HL-60 (cell line): ENCODE data around the gene GNG7.

Experiments used
- CTCF ChIP-seq: IDR thresholded peaks from one replicate; pipeline ENCODE4 v1.5.1; 2011; ENCODE audit warnings: low read length, control low read depth, inconsistent platforms; ENCODE audit not compliant: insufficient read depth
- GABPA ChIP-seq: IDR thresholded peaks from 2 replicates; pipeline ENCODE4 v1.6.1; 2012; ENCODE audit warnings: low read depth
- POLR2AphosphoS5 ChIP-seq: IDR thresholded peaks from 2 replicates; pipeline ENCODE4 v1.6.1; 2012; ENCODE audit warnings: low read depth
- SPI1 ChIP-seq: IDR thresholded peaks from 2 replicates; pipeline ENCODE4 v1.6.1; 2012; ENCODE audit warnings: low read depth, mild to moderate bottlenecking, borderline replicate concordance
- TF ChIP-seq, protein P1 (sequence below): IDR thresholded peaks from 2 replicates; pipeline ENCODE4 v1.6.1; 2012; ENCODE audit warnings: low read depth; ENCODE audit not compliant: insufficient replicate concordance

DNA sequence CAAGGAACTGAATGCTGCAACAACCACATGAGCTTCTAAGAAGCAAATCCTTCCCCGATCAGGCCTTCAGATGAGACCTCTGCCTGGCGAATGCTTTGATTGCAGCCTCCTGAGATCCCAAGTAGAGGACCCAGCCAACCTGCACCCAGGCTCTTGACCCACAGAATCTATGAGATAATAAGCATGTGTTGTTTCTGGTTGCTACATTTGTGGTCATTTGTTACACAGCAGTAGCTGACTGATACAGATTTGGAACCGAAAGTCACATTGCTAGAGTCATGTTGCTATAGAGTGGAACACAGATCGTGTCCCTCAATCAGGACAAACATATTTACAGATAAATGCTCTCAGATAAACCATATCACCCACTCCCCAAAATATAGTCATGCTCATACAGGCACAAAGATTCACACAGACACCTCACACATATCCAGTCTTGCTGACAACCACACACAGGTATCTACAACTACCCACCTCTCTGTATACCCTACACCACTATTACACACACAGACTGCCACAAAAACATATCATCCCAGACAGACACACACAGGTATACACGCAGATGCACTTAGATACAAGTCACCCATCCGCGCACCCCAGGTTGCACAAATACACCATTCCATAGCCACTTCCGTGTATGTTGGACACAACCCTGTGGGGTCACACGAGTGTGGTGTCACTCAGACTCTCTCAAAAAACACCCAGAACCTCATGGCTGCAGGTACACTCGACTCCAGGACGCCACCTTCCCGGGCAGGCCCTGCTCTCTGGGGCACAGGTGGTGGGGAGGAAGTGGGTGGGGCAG lies 13.2 kb upstream of the GNG7 start:
- no peak for TF ChIP-seq CTCF
- no peak for TF ChIP-seq GABPA
- TF ChIP-seq POLR2AphosphoS5 = no peak
- TF ChIP-seq, protein P1, sequence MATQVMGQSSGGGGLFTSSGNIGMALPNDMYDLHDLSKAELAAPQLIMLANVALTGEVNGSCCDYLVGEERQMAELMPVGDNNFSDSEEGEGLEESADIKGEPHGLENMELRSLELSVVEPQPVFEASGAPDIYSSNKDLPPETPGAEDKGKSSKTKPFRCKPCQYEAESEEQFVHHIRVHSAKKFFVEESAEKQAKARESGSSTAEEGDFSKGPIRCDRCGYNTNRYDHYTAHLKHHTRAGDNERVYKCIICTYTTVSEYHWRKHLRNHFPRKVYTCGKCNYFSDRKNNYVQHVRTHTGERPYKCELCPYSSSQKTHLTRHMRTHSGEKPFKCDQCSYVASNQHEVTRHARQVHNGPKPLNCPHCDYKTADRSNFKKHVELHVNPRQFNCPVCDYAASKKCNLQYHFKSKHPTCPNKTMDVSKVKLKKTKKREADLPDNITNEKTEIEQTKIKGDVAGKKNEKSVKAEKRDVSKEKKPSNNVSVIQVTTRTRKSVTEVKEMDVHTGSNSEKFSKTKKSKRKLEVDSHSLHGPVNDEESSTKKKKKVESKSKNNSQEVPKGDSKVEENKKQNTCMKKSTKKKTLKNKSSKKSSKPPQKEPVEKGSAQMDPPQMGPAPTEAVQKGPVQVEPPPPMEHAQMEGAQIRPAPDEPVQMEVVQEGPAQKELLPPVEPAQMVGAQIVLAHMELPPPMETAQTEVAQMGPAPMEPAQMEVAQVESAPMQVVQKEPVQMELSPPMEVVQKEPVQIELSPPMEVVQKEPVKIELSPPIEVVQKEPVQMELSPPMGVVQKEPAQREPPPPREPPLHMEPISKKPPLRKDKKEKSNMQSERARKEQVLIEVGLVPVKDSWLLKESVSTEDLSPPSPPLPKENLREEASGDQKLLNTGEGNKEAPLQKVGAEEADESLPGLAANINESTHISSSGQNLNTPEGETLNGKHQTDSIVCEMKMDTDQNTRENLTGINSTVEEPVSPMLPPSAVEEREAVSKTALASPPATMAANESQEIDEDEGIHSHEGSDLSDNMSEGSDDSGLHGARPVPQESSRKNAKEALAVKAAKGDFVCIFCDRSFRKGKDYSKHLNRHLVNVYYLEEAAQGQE = no peak
- TF ChIP-seq SPI1 = no peak
